Measurements from ENCODE around the gene MAPK14. TPM values are rescaled to one million over a fixed set of nuclear protein-coding genes. Genes with fewer than 3 reads are reported as not detected.

MAPK14 gene
- total RNA-seq, 2 experiments from 2014 or later = 39.1 to 44.0 TPM

DNA sequence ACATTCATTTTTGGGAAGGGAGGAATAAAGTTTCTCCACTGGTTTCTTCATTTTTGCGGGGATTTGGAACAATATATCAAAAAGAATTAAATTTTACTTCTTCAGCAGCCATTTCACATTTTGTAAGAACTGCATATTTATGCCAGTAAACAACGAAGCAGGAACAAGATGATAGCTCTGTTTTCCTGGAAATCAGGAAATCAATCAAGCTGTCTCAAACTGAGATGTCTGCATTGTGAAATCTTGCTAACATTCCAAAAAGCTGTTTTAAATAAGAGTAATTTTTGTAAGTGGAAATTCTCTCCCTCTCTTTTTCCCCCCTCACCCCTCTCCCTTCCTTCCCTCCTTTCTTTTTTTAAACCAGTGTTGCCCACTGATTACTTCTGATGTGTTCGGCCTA lies 122.7 kb downstream of the MAPK14 start:
- Mint-ChIP-seq H3K27me3 (no peaks in the 10 kb centered on the region), H3K4me1 (peaks cover 11% of the 10 kb centered on the region), H3K36me3 (ENCODE audit: low read depth) (peaks cover 2% of the 10 kb centered on the region), H3K4me3 (no peak overlapping the region), H3K27ac (no peak overlapping the region), H3K9me3 (ENCODE audit: low read depth) (peaks cover 8% of the 10 kb centered on the region)
- ChIA-PET CTCF (interaction anchor here (0.7 kb wide), 2 partner anchors 56 to 357 kb away, joined by 3 to 4 read pairs; no protein-coding TSS in a partner anchor), POLR2A (interaction anchor here (0.6 kb wide), 1 partner anchor 26 kb away, joined by 3 read pairs; no protein-coding TSS in a partner anchor)
- ATAC-seq (no peak), DNase-seq (no peak)
- intact Hi-C loops (cut with DNase I, micrococcal nuclease) = no loop called here

DNA sequence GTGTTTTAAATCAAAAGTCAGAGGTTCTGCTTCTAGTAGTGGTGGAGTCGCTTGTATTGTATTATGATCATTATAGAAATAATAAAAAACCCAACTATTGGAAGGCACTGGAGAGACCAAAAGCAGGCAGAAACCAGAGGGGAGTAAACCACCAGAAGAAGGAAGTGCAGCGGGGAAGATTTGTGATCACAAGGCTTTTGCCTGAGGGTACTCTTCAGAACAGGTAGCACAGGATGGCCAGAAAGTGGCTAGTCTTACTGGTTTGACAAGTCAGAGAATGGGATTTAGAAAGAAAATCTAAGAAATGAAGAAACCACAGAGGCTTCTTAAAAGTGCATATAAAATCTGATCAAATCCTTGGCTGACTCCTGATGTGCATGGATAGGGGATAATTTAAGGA lies 126.7 kb downstream of the MAPK14 start:
- Mint-ChIP-seq H3K36me3 (ENCODE audit: low read depth) (peaks cover 6% of the 10 kb centered on the region), H3K27me3 (no peaks in the 10 kb centered on the region), H3K9me3 (ENCODE audit: low read depth) (peaks cover 10% of the 10 kb centered on the region), H3K4me1 (peaks cover 5% of the 10 kb centered on the region), H3K4me3 (no peak overlapping the region), H3K27ac (no peak overlapping the region)
- ATAC-seq (no peak), DNase-seq (no peak)
- ChIA-PET POLR2A (no interaction called here), CTCF (no interaction called here)
- intact Hi-C loops (cut with DNase I, micrococcal nuclease) = no loop called here

DNA sequence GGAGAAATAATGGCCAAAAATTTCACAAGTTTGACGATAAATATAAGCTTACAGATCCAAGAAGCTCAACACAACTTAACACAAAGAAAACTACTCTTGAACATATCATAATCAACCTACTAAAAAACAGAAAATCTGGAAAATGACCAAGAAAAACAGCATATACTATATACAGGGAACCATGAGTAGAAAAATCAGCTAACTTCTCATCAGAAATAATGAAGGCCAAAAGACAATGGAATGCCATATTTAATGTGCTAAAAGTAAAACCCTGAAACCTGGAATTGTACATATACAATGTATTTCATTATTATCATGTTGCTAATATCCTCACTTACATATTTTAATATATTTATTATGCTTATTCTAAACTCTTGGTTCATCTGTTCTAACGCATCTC lies 128.1 kb downstream of the MAPK14 start:
- Mint-ChIP-seq H3K4me3 (no peak overlapping the region), H3K27ac (no peak overlapping the region), H3K4me1 (no peaks in the 10 kb centered on the region), H3K27me3 (no peaks in the 10 kb centered on the region), H3K36me3 (ENCODE audit: low read depth) (peaks cover 6% of the 10 kb centered on the region), H3K9me3 (ENCODE audit: low read depth) (peaks cover 12% of the 10 kb centered on the region)
- CTCF ChIA-PET = interaction anchor here (1.2 kb wide), 1 partner anchor 16 kb away, joined by 3 read pairs; no protein-coding TSS in a partner anchor
- POLR2A ChIA-PET = no interaction called here
- DNase-seq (no peak), ATAC-seq (no peak)
- intact Hi-C loops (cut with DNase I, micrococcal nuclease) = no loop called here

DNA sequence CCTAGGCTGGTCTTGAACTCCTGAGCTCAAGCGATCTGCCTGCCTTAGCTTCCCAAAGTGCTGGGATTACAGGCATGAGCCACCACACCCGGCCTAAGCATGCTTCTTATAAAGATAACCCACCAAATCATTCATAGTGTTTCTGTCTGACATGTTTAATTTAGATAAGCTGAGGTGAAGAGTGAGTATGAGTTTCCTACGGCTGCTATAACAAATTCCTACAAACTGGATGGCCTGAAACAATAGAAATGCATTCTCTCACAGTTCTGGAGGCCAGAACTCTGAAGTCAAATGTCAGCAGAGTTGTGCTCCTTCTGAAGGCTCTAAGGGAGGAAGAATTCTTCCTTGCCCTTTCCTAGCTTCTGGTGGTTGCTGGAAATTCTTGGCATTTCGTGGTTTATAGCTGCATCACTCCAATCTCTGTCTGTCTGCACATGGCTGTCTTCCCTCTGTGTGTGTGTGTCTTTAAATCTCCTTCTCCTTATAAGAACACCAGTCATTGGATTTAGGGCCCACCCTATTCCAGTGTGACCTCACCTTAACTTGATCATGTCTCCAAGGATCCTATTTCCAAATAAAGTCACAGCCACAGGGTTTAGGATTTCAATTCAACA lies 132.6 kb downstream of the MAPK14 start:
- intact Hi-C loops (cut with DNase I, micrococcal nuclease) = no loop called here
- CTCF ChIA-PET = interaction anchor here (0.5 kb wide), 1 partner anchor 153 kb away, joined by 4 read pairs; no protein-coding TSS in a partner anchor
- Mint-ChIP-seq H3K4me1 (no peaks in the 10 kb centered on the region), H3K36me3 (ENCODE audit: low read depth) (peaks cover 4% of the 10 kb centered on the region), H3K27ac (no peak overlapping the region), H3K9me3 (ENCODE audit: low read depth) (peaks cover 9% of the 10 kb centered on the region), H3K4me3 (no peak overlapping the region), H3K27me3 (no peaks in the 10 kb centered on the region)
- ATAC-seq = no peak
- POLR2A ChIA-PET = interaction anchor here (0.6 kb wide), 1 partner anchor 1123 kb away, joined by 3 read pairs; no protein-coding TSS in a partner anchor
- no peak for DNase-seq

Other genes with a start within 250 kb of the MAPK14 start
- not detected for gene CLPSL1, start 246.8 kb upstream of the MAPK14 start, total RNA-seq
- not detected for gene CLPS, start 230.5 kb upstream of the MAPK14 start, total RNA-seq
- gene LHFPL5, start 222.5 kb upstream of the MAPK14 start, total RNA-seq = not detected
- gene SRPK1, start 106.7 kb upstream of the MAPK14 start, total RNA-seq = 100 to 1,000 TPM; 100 to 118 TPM
- gene SLC26A8, start 3.2 kb upstream of the MAPK14 start, total RNA-seq = not detected
- 10 to 100 TPM; 63.0 to 65.1 TPM for gene MAPK13, start 102.7 kb downstream of the MAPK14 start, total RNA-seq
- gene BRPF3, start 168.9 kb downstream of the MAPK14 start, total RNA-seq = 10 to 100 TPM; 18.0 to 26.0 TPM
- not detected for gene PNPLA1, start 242.3 kb downstream of the MAPK14 start, total RNA-seq

Measured in activated CD4-positive, alpha-beta T cell treated with anti-CD3 and anti-CD28 coated beads for 36 hours (primary cell).